IMR-90 (cell line): ENCODE results near the gene EED.

ENCODE experiments used
- BHLHE40 ChIP-seq: fragments of 150-350 bp; IDR thresholded peaks from 2 replicates; pipeline ENCODE4 v1.6.1; 2016; ENCODE audit warnings: mild to moderate bottlenecking, low read depth, low read length
- CTCF ChIP-seq: conservative IDR thresholded peaks from 2 replicates; pipeline ENCODE4 v1.5.1; 2012; ENCODE audit warnings: mild to moderate bottlenecking, low read depth, low read length, improper control_type of control experiment
- POLR2A ChIP-seq: IDR thresholded peaks from 2 replicates; pipeline ENCODE4 v1.6.1; 2012; ENCODE audit warnings: mild to moderate bottlenecking, low read depth, low read length
- RAD21 ChIP-seq: IDR thresholded peaks from 2 replicates; pipeline ENCODE4 v1.6.1; 2012; ENCODE audit warnings: low read length, improper control_type of control experiment

- TF ChIP-seq CTCF, result no peak
- no peak for TF ChIP-seq RAD21
- TF ChIP-seq BHLHE40, result no peak
- TF ChIP-seq POLR2A, result no peak
These were observed 23.9 kb upstream of the EED start for GRCh38 chr11:86220653-86221052.
